Trophoblast cell (in vitro differentiated cells and primary cell): Measurements from ENCODE around the gene PEX7.
A peak's percentile ranks its signal among the peaks of the same experiment; 100 is the strongest.

Experiments
- DNase-seq, 2 donors: peaks; one replicate each; pipeline ENCODE4 v3.0.0-alpha.2; 2016
- H2AFZ ChIP-seq: 2 replicates; pipeline ENCODE4 v1.6.1; 2013; ENCODE audit warnings: low read length, moderate library complexity, mild to moderate bottlenecking; ENCODE audit not compliant: insufficient read depth, poor library complexity
- H2AK5ac ChIP-seq: 2 replicates; pipeline ENCODE4 v1.6.1; 2013; ENCODE audit warnings: mild to moderate bottlenecking, low read length
- H2BK120ac ChIP-seq: 2 replicates; pipeline ENCODE4 v1.6.1; 2013; ENCODE audit warnings: low read length, mild to moderate bottlenecking, moderate library complexity; ENCODE audit not compliant: insufficient read depth, poor library complexity
- H2BK12ac ChIP-seq: 2 replicates; pipeline ENCODE4 v1.6.1; 2013; ENCODE audit warnings: mild to moderate bottlenecking, low read length, moderate library complexity
- H2BK5ac ChIP-seq: 2 replicates; pipeline ENCODE4 v1.6.1; 2013; ENCODE audit warnings: low read length, low read depth, moderate library complexity, mild to moderate bottlenecking; ENCODE audit not compliant: poor library complexity
- H3K14ac ChIP-seq: 2 replicates; pipeline ENCODE4 v1.6.1; 2013; ENCODE audit warnings: mild to moderate bottlenecking, low read length
- H3K18ac ChIP-seq: 2 replicates; pipeline ENCODE4 v1.6.1; 2013; ENCODE audit warnings: mild to moderate bottlenecking, low read length
- H3K23ac ChIP-seq: 2 replicates; pipeline ENCODE4 v1.6.1; 2013; ENCODE audit warnings: low read length
- H3K27ac ChIP-seq: 2 replicates; pipeline ENCODE4 v1.5.1; 2013; ENCODE audit warnings: low read depth, mild to moderate bottlenecking, inconsistent platforms, low read length, moderate library complexity
- H3K27me3 ChIP-seq: 2 replicates; pipeline ENCODE4 v1.6.1; 2013; ENCODE audit warnings: inconsistent platforms, mild to moderate bottlenecking, low read length, moderate library complexity; ENCODE audit not compliant: insufficient read depth
- H3K36me3 ChIP-seq, 2 experiments: 1 replicate in 1 of 2; 2 replicates in 1 of 2; pipeline ENCODE4 v1.6.1; 2013; ENCODE audit warnings: low read length in 2 of 2, mild to moderate bottlenecking in 2 of 2, moderate library complexity in 1 of 2; ENCODE audit not compliant: insufficient read depth in 2 of 2, control insufficient read depth in 1 of 2
- H3K4ac ChIP-seq: 2 replicates; pipeline ENCODE4 v1.6.1; 2013; ENCODE audit warnings: low read depth, mild to moderate bottlenecking, low read length, moderate library complexity
- H3K4me1 ChIP-seq, 2 experiments: 1 replicate in 1 of 2; 2 replicates in 1 of 2; pipeline ENCODE4 v1.6.1; 2013; ENCODE audit warnings: low read length in 2 of 2, mild to moderate bottlenecking in 2 of 2, moderate library complexity in 1 of 2; ENCODE audit not compliant: insufficient read depth in 2 of 2, control insufficient read depth in 1 of 2
- H3K4me2 ChIP-seq: 2 replicates; pipeline ENCODE4 v1.6.1; 2013; ENCODE audit warnings: inconsistent platforms, mild to moderate bottlenecking, low read length, moderate library complexity
- H3K4me3 ChIP-seq: 2 replicates; pipeline ENCODE4 v1.5.1; 2013; ENCODE audit warnings: mild to moderate bottlenecking, low read depth, low read length, inconsistent platforms
- H3K79me1 ChIP-seq: one replicate; pipeline ENCODE4 v1.6.1; 2013; ENCODE audit warnings: low read length
- H3K79me2 ChIP-seq: 2 replicates; pipeline ENCODE4 v1.6.1; 2013; ENCODE audit warnings: low read length, mild to moderate bottlenecking; ENCODE audit not compliant: control insufficient read depth, insufficient read depth, poor library complexity
- H3K9ac ChIP-seq: 2 replicates; pipeline ENCODE4 v1.6.1; 2013; ENCODE audit warnings: mild to moderate bottlenecking, low read length
- H3K9me3 ChIP-seq: 2 replicates; pipeline ENCODE4 v1.6.1; 2013; ENCODE audit warnings: low read depth, mild to moderate bottlenecking, control low read depth, inconsistent platforms, low read length; ENCODE audit not compliant: insufficient read depth
- H4K12ac ChIP-seq: 2 replicates; pipeline ENCODE4 v1.6.1; 2013; ENCODE audit warnings: low read depth, mild to moderate bottlenecking, low read length, moderate library complexity
- H4K8ac ChIP-seq: 2 replicates; pipeline ENCODE4 v1.6.1; 2013; ENCODE audit warnings: low read depth, mild to moderate bottlenecking, low read length, moderate library complexity
- H4K91ac ChIP-seq: one replicate; pipeline ENCODE4 v1.6.1; 2013; ENCODE audit warnings: low read depth, mild to moderate bottlenecking, low read length, moderate library complexity
- WGBS: extraction: QIAGEN DNeasy Blood & Tissue Kit; methylation state at CpG from one replicate; pipeline ENCODE4 v1.1.7; 2013; ENCODE audit warnings: missing lambda C conversion rate; ENCODE audit not compliant: insufficient read length, insufficient coverage; ENCODE audit errors: extremely low coverage; 5-methylcytosine and 5-hydroxymethylcytosine counted together

The PEX7 gene

GRCh38 chr6:136780972-136781371 is 41.4 kb upstream of the PEX7 start:
- Histone ChIP-seq H2BK12ac (no peak overlapping the region), H2AFZ (no peak overlapping the region), H3K27me3 (no peaks in the 10 kb centered on the region), H2BK5ac (no peak overlapping the region), H3K36me3 (no peaks in the 10 kb centered on the region), H3K79me2 (no peaks in the 10 kb centered on the region), H3K9me3 (no peaks in the 10 kb centered on the region), H3K79me1 (no peaks in the 10 kb centered on the region), H3K9ac (no peak overlapping the region), H4K91ac (no peak overlapping the region), H3K4ac (no peak overlapping the region), H3K4me2 (no peak overlapping the region), H3K23ac (no peak overlapping the region), H3K27ac (no peak overlapping the region), H2BK120ac (no peak overlapping the region), H3K4me1 (peaks cover 0 to 5% of the 10 kb centered on the region in 2 experiments), H4K8ac (no peak overlapping the region), H3K18ac (no peak overlapping the region), H2AK5ac (no peak overlapping the region), H3K4me3 (no peak overlapping the region), H4K12ac (no peak overlapping the region), H3K14ac (no peak overlapping the region)
- no CpG with 5 or more reads among the region's 3 CpGs for WGBS
- DNase-seq: no peak

GRCh38 chr6:136782021-136782770 is 40.2 kb upstream of the PEX7 start:
- Histone ChIP-seq H2AK5ac (no peak overlapping the region), H3K27me3 (no peaks in the 10 kb centered on the region), H2AFZ (no peak overlapping the region), H3K36me3 (no peaks in the 10 kb centered on the region), H3K4me2 (no peak overlapping the region), H3K23ac (no peak overlapping the region), H4K91ac (no peak overlapping the region), H3K18ac (no peak overlapping the region), H3K4me1 (peaks cover 0 to 5% of the 10 kb centered on the region in 2 experiments), H2BK120ac (no peak overlapping the region), H3K9ac (no peak overlapping the region), H2BK5ac (no peak overlapping the region), H3K14ac (no peak overlapping the region), H4K8ac (no peak overlapping the region), H3K79me1 (no peaks in the 10 kb centered on the region), H4K12ac (no peak overlapping the region), H3K27ac (no peak overlapping the region), H3K4ac (no peak overlapping the region), H3K4me3 (no peak overlapping the region), H3K9me3 (no peaks in the 10 kb centered on the region), H3K79me2 (no peaks in the 10 kb centered on the region), H2BK12ac (no peak overlapping the region)
- WGBS: no CpG with 5 or more reads among the region's 1 CpG
- peak in 1 of 2 donors; percentile 78 for DNase-seq

GRCh38 chr6:136783021-136783420 is 39.4 kb upstream of the PEX7 start:
- Histone ChIP-seq H3K23ac (no peak overlapping the region), H4K8ac (no peak overlapping the region), H4K91ac (no peak overlapping the region), H4K12ac (no peak overlapping the region), H3K27me3 (no peaks in the 10 kb centered on the region), H3K18ac (no peak overlapping the region), H3K9me3 (no peaks in the 10 kb centered on the region), H3K4ac (no peak overlapping the region), H3K79me1 (no peaks in the 10 kb centered on the region), H3K4me1 (peaks cover 0 to 5% of the 10 kb centered on the region in 2 experiments), H3K4me3 (no peak overlapping the region), H2BK120ac (no peak overlapping the region), H2AK5ac (no peak overlapping the region), H3K79me2 (no peaks in the 10 kb centered on the region), H3K27ac (no peak overlapping the region), H3K36me3 (no peaks in the 10 kb centered on the region), H3K14ac (no peak overlapping the region), H3K9ac (no peak overlapping the region), H2AFZ (no peak overlapping the region), H3K4me2 (no peak overlapping the region), H2BK12ac (peak overlapping the region; percentile 35), H2BK5ac (no peak overlapping the region)
- no CpG with 5 or more reads among the region's 6 CpGs for WGBS
- no peak for DNase-seq

- H3K4me3 ChIP-seq: no peak overlapping the region
- no peaks in the 10 kb centered on the region for H3K36me3 ChIP-seq
- H3K27me3 ChIP-seq: no peaks in the 10 kb centered on the region
- H3K27ac ChIP-seq: no peak overlapping the region
- no peak overlapping the region for H2BK120ac ChIP-seq
- no peak overlapping the region for H4K91ac ChIP-seq
- H3K9ac ChIP-seq: no peak overlapping the region
- WGBS: no CpG with 5 or more reads among the region's 9 CpGs
- H2AK5ac ChIP-seq: no peak overlapping the region
- H3K23ac ChIP-seq: no peak overlapping the region
- H3K79me1 ChIP-seq: no peaks in the 10 kb centered on the region
- H2AFZ ChIP-seq: no peak overlapping the region
- no peak overlapping the region for H3K18ac ChIP-seq
- H4K8ac ChIP-seq: peak overlapping the region; percentile 30
- no peak overlapping the region for H4K12ac ChIP-seq
- no peak overlapping the region for H2BK5ac ChIP-seq
- DNase-seq: no peak
- no peak overlapping the region for H3K4ac ChIP-seq
- no peak overlapping the region for H3K14ac ChIP-seq
- peaks cover 0 to 5% of the 10 kb centered on the region in 2 experiments for H3K4me1 ChIP-seq
- no peaks in the 10 kb centered on the region for H3K79me2 ChIP-seq
- H3K4me2 ChIP-seq: no peak overlapping the region
- no peaks in the 10 kb centered on the region for H3K9me3 ChIP-seq
- no peak overlapping the region for H2BK12ac ChIP-seq
These were observed 38.7 kb upstream of the PEX7 start for GRCh38 chr6:136783495-136784270.
